Fibroblast of peridontal ligament (primary cell): ENCODE measurements around the gene DAB1.
"Not testable (repeated sequence)": the region's sequence is repeated elsewhere in the genome, so short reads cannot be mapped to it uniquely, and the experiment has no call there.

ENCODE experiments used
- DNase-seq: peaks from one replicate; pipeline ENCODE4 v3.0.0-alpha.2; 2010; ENCODE audit errors: extremely low read depth

The DAB1 gene

DNA sequence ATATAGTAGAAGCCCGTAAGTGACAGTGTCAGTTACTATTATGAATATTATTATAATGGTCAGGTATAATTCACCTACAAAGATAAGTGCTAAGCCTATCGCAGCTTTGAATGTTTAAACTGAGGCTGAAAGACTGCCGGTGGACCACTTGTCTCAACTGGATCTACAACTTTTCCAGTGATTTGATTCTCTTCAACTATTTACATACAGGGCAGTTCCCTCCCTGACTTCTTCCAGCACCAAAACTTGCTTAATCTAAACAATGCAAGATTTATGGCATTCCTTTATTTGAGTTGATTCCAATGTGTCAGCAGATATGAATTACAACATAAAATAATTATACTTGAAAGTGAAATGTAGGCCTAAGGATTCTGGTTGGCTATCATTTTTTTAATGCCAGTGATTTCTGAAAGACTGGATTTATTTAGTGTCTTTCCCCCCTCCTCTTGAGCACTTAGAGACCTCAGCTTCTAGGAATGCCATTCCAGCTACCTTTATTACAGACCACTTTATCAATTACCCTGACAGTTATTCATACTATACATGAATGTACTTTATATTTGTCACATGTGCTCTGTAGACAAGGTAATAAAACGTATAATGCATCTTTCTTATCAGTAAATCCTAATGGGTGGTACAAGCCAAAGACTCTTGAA, 304.8 kb downstream of the DAB1 start:
- no peak for DNase-seq

DNA sequence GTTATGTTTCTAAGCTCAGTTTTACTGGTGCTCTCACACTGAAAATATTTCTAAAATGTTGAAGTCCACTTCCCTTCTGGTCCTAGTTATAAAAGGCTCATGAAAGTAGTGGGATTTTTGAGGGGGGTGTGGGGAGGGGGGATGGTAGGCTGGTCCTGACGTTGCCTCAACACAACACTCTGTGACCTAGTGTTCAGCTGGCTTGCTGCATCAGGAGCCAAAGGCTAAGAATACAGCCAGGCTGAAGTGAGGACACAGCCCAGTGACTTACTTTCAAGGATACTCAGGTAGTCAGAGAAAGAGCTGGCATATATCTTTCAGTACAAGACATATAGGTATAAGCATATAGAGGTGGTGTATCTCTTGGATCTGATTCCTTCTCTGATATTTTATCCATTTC, 306.1 kb downstream of the DAB1 start:
- DNase-seq, result no peak

DNA sequence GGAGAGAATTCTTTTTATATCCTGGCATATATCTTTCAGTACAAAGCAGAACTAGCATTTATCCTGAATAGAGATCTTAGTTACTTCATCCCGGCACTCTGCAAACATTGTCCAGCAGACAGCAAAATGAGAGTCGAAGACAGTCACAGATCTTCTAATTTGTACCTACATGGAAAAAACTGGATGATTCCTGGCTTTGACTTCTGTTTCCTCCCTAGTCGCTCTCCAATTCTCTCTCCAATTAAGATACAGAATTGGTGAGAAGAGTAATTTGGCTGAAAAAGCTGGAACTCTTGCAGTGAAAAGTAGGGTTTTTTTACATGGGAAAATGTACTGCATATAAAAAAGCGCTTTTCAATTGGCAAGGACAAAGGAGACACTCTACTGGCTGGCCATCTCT, 307.0 kb downstream of the DAB1 start:
- no peak for DNase-seq

DNA sequence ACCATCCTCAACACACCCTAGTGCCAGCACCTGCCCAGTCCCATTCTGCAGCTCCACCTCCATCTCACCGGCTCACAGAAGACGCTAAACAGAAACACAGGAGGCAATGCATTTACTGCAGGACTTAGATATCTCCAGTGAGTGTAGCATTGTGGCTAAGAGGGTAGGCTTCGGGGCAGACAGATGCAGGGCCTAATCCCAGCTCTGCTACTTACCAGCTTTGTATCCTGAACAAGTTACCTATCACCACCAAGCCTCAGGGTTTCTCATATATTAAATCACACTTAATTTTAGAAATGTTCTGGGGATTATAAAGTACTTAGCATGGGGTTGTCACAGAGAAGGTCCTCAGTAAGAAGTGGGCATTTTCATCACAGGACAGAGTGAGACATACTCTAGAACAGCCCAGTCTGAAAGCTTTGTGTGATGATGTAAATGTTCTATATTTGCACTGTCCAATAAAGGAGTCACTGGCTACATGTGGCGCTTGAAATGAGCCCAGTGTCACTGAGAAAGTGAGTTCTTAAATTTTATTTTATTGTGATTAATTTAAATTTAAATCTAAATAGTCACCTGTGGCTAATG, 308.7 kb downstream of the DAB1 start:
- no peak for DNase-seq

DNA sequence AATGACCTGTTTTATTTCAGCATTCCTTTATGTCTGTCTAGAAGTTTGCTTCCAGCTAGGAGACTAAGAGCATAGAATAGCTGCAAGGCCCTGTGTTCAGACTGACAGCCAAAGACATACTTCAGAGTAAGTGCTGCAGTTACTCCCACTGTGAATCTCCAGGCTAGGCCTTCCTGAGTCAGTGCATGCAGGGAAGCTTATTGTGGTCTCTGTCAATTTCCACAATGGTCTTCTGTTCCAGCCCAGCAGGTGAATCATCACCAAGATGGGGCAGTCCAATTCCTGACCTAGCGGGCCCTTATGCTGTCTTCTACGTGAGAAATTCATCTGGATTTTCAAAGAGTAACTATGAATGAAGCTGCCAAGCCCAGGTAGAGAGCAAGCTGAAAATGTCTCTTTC, 311.7 kb downstream of the DAB1 start:
- no peak for DNase-seq

DNA sequence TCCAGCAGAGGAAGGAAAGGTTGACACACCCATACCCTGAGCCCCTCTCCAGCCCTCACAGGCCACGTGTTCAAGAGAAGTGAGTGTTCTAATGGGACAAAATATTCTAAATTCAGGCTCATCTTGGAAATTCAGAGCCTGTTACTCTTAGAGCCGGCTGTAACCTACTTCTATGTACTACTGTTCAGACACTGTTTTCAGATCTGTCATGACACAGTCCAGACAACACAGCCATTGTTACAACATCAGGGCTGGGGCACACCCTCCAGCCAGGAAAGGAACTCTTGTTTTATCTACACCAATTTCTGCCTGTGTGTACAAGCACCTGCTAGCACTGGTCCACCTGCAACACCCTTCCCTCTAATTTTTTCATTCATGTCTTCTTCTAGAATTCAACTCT, 312.7 kb downstream of the DAB1 start:
- DNase-seq, result no peak

DNA sequence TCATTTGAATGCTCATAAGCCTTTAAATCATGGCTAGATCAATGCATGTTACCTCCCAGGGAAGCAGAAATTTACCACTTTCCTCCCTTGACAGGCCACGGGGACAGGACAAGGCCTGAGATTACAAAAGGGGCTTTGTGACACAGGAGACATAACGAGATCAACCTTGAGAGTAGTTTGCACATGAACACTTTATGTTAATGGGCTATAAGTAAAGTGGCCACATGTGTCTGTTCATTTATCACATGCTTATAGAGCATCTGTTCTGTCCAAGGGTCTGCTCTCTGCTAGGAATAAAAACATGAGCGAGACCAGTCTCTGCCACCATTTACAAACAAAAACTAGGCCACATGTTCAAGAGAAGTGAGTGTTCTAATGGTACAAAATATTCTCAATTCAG, 314.0 kb downstream of the DAB1 start:
- no peak for DNase-seq

DNA sequence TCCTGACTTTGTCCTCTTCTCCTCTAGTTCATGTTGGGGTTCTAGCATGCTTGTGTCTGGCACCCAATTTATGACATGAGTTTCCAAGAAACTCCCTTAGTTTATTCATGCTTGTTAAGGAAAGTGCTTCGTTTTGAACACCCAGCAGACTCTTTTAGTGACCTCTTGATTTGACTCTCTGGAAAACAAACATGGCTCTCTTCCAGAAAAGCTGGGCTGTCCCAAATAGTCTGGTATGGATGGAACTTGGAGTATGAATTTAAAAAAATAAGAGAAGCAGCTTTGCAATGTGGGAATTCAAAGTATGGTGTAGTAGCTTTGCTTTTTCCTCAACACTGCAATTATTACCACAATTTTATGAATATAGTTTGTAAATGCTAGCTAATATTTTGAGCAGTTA, 314.6 kb downstream of the DAB1 start:
- no peak for DNase-seq

DNA sequence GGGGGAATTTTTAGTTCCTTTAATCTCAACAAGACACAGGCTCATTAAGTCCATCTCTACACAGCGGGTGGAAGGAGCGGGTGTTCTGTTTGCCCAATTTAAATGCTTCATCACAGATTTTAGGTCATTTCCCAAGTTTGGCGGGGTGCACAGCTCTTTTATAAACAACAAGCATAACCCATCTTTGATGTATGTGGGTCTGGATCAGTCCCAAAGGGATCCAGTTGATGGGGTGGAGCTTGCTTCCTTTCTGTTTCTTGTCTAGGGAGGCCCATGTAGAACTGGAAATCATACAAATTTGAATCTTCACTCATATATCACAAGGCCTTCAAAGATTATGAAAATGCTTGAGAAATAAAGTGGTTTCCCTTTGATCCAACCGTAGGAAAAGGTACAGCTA, 317.6 kb downstream of the DAB1 start:
- no peak for DNase-seq

DNA sequence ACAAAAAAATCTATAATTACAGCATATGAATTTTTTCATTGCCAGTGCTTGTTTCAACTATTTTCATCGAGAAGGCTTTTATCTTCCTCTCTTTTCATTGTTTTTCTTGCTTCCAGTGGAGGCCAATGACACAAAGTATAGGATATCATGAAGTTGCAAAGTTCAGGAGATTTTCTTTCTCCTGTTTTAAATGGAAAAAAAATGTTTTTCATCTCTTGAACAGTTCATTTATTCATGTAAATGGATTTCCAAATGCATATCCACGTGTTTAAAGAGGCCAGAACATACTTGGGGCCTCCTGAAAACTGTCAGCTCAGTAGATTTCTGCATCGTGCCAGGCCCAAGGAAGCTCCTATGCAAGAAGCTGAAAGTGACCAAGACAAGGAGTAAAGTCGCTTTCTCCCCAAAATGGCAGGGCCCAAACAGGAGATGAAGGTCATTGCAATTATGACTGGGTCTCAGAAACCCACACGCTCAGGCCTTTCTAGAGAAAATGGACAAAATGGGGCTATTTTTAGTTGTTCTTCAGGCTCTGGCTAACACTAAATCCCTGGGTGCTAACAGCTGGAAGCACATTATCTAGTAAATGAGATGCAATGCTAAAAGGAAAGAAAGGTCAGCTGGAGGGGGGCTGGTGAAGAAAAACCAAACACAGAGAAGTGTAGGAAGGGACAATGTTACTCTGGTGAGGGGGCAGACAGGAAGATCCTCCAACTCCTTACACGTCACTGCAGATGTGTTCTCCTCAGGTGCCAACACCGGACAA, 321.1 kb downstream of the DAB1 start:
- no peak for DNase-seq

DNA sequence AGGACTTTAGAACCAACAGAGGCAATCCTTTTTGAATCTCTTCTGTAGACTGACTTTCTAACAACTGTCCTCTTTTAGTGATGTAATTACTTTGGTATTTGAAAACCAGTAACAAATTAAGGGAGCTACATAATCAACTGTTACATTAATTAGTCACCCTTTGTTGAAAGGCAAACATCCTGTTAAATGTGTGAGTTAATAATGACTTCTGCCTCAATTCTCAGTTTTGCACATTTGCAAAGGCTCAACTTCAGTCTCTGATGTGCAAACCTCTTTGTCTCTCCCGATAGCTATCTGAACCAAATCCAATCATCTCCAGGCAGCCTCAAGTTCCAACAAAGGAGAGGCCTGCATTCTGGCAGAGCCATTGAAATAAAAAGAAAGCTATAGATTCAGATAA, 322.7 kb downstream of the DAB1 start:
- no peak for DNase-seq

DNA sequence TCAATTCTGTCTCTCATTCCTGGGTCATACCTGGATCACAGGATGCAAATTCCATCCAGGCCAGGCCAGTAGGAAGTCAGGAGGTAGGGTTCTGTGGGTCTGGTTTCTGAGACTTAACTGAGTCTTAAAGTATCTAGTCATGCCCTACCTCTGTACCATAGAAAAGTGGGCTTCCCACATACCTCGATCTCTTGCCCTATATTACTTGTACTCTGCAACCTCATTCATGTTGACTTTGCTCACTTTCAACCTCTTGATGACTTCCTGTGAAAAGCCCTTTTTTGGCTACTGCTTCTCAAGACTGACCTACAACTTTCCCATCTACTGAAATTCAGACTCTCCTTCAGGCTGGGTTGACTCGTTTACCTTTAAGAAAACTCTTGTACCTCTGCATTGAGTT, 329.1 kb downstream of the DAB1 start:
- no peak for DNase-seq

DNA sequence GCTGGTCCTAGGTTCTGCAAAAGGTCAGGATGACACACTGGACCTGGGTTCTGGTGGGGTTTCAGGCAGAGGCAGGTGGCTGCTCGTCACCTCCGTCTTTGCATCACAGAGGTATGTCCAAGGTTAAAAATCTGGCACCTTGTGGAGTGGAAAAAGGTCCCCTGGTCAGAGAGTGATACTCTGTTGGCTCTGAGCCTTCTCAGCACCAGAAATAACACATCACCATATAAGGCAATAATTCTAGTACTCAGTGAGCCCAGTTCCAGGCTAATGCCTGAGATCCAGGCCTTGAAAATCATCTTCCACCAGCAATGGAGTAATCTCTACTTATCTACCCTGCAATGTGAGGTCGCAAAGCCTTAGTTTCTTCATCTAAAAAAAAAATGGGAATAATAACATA, 330.7 kb downstream of the DAB1 start:
- no peak for DNase-seq

DNA sequence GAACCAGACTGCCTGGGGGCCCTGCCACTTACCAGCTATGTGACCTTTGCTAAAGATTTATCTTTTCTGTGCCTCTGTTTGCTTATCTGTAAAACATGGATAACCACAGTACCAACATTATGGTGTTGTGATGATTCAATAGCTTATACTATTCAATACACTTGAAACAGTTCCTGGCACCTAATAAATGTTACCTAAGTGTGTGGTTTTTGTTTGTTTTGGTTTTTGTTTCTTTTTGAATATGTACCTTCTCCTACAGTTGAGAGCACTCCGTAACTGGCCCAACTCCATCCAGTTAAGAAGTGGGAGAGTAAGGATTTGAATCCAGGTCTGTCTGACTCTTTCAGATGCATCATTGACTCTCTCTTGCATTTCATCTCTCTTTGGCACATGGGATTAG, 332.2 kb downstream of the DAB1 start:
- no peak for DNase-seq

DNA sequence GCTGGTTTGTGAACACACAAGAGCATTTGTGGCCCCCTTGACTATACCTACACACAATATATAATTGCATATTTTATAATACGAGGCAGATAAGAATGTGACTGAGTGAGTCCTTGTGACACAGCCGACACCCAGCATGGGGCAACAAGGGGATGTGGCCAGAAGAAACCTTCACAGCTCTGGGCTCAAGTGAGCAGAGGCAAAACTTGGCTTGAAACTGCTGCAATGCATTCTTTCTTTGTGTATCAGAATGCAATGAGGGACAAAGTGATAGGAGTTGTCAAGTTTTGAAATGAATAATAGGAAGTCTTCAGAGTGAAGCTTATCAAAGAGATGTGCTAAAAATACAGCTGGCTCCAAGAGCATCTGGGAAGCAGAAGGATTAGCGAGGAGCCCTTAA, 334.0 kb downstream of the DAB1 start:
- no peak for DNase-seq

DNA sequence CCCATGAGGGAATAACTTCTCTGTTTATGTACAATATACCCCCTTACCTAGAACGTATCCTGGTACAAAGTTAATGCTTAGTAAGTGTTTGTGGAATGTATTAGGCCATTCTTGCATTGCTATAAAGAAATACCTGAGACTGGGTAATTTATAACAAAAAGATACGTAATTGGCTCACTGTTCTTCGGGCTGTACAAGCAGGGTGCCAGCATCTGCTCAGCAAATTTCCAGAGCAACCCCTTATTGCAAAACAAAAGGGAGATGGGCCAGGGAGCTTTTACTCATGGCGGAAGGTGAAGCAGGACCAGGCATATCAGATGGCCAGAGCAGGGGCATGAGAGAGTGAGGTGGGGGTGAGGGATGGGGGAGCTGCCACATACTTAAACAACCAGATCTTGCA, 334.6 kb downstream of the DAB1 start:
- DNase-seq, result no peak

DNA sequence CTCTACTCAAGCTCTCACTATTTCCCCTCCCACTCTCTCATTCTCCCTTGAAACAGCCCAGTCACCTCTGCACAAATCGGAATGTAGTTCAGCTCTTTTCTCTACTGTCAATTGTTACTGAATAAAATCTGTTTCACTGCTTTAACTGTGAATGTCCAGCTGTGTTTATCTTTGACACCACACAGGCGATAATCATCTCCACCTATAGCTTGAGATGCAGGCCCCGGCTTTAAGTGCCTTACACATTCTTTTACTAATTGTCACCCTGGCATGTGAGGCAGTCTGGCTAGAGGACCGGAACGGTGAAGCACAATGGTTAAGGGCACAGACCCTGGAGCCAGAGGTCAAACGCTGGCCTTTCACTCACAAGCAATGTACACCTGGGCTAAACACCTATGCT, 335.2 kb downstream of the DAB1 start:
- DNase-seq, result no peak

DNA sequence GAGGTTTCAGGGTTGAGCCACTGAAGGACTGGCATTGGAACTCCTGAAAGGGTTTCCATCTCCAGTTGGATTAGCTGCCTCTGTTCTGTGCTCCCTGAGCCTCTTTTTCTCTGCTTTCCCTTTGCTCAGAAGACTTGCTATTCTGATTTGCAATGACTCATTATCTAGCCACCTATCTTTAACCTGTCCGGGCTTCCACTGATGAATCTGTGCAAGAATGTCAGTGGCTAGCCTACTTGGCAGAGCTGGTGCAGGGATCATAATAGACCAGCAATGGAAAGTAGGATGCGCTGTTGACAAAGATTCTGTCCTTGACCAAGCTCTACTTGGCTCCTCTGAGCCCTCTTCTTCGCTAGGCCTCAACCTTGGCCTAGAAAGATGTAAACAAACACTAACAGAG, 336.2 kb downstream of the DAB1 start:
- DNase-seq, result not testable (repeated sequence)

DNA sequence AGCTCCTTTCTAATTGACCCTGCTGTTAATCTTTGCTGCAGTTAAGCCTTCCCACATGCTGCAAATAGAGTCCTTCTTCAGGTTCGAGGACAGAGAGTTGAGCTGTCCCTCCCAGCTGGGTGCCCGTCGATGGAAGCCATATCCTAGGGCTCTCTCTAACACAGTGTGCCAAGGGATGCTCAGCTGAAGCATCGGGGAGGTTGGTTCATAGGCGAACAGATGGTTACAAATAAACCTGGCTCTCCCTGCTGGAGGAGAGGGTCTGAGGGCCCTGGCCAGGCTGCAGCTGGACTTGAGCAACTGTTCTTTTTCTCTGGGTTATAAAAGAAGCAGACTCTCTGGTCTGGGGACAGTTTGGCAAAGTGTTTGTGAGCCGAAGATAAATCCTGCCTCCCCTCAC, 337.7 kb downstream of the DAB1 start:
- DNase-seq, result no peak

DNA sequence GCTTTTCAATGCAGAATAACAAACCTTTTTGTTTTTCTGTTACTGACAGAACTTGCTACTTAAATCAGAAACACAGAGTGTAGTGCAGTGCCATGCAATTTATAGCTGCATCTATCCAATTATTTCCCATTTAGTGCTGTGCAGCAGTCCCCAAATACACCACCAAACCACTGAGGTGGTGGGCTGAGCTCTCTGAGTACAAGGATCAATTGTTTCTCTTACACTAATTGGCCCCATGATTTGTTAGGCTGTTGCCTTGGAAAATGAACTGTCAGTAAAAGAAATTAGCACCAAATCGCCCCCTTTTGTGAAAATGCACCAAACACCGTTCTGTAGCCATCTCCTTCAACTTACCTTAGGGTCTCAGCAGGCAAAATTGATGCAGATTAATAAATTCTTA, 339.2 kb downstream of the DAB1 start:
- DNase-seq, result no peak

DNA sequence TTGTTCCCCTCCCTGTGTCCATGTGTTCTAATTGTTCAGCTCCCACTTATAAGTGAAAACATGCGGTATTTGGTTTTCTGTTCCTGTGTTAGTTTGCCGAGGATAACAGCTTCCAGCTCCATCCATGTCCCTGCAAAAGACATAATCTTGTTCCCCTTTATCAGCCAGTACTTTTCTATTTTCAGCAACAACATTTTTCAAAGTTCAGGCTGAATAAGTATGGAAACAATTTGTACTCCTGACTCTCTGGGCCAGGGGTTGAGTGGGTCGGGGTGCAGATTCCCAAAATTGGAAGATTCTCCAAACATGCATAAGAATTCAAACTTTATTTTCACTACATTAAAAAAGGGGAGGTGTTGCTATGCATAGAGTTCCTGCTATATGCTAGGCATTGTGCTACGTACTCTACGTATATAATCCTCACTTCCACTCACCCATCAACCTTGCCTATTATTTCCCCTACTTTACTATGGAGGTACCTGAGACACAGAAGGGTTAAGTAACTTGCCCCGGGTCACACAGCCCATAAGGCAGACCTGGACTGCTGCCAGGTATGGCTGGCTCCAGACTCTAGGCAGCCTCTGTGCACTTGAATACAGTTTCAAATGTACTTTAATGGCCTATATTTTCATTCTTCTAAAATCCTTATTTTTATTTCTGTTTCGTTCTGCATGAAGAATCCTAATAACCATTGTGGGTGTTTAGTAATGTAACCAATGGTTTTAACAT, 341.0 kb downstream of the DAB1 start:
- DNase-seq, result no peak

DNA sequence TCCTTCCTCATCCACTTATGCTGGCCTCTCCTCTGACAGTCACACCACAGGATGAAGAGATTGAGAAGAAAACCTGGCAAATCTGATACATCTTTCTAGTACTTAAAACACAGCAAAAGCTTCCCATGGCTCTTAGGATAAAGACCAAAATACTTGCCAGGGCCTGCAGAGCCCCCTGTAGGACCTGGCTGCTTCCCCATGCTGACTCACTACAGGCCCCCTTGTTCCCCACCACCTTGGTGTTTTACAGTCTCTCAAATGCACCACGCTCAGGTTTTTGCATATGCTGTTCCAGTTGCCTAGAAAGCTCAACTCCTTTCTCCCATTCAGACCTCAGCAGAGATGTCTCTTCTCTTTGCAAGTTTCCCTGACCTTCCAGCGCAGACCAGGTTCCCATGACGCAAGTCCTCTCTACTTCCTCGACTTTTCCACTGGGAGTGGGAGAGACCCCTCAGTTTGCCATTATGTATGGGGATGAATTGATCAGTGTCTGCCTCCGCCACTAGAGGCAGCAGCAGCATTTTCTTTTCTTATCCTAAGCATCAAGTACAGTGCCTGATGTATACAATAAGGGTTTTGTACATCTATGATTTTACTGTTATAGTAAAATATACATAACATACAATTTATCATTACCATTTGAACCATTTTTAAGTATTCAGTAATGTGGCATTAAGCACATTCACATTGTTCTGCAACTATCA, 344.3 kb downstream of the DAB1 start:
- no peak for DNase-seq
